Panc1 (cell line): ENCODE data around the gene PDPK1. TPM values are rescaled to one million over a fixed set of nuclear protein-coding genes. Genes with fewer than 3 reads are reported as not detected.

Experiments used
- ATAC-seq: fragments of 200-7000 bp; cut with Tn5 transposase; 2 replicates; pipeline ENCODE4 v1.9.1; 2020; ENCODE audit warnings: mild to moderate bottlenecking, moderate library complexity
- BruUV-seq: library from RNA; stranded (reverse); fragments of 400-500 nt; replicated peaks from 2 replicates; lab custom pipeline; 2021; lab: Mats Ljungman, UMichigan
- CTCF ChIA-PET: fragments of 300-600 bp; sonication (Branson Sonifier 250); formaldehyde crosslinking; loops from one replicate; lab custom pipeline; 2022; ENCODE audit warnings: antibody characterized with exemption; lab: Charles Lee
- POLR2A ChIA-PET: fragments of 300-600 bp; sonication (Branson Sonifier 250); formaldehyde crosslinking; loops from one replicate; lab custom pipeline; 2022; ENCODE audit warnings: antibody characterized with exemption; lab: Charles Lee
- DNase-seq: peaks from one replicate; pipeline ENCODE4 v3.0.0-alpha.2; 2010; ENCODE audit warnings: low read depth, low spot score
- H3K27ac ChIP-seq: 2 replicates; pipeline ENCODE4 v1.5.1; 2011; ENCODE audit warnings: mild to moderate bottlenecking, low read length, inconsistent platforms
- H3K27me3 ChIP-seq: fragments of 200-500 bp; sonication (Bioruptor generic); 2 replicates; pipeline ENCODE4 v1.6.0; 2014; ENCODE audit warnings: low read length, inconsistent platforms; ENCODE audit not compliant: control insufficient read depth, insufficient read depth
- H3K36me3 ChIP-seq: fragments of 200-500 bp; sonication (Bioruptor generic); 2 replicates; pipeline ENCODE4 v1.5.1; 2014; ENCODE audit warnings: inconsistent platforms, mild to moderate bottlenecking, low read length, moderate library complexity; ENCODE audit not compliant: control insufficient read depth, insufficient read depth
- H3K4me1 ChIP-seq: 2 replicates; pipeline ENCODE4 v1.5.1; 2011; ENCODE audit warnings: inconsistent platforms, mild to moderate bottlenecking, low read length, moderate library complexity; ENCODE audit not compliant: control insufficient read depth, insufficient read depth
- H3K4me3 ChIP-seq, 2 experiments: 2 replicates each; pipeline ENCODE4 v1.5.1; 2011 to 2012; ENCODE audit warnings: low read depth in 2 of 2, low read length in 2 of 2, mild to moderate bottlenecking in 2 of 2, inconsistent platforms in 1 of 2, moderate library complexity in 1 of 2
- H3K9me3 ChIP-seq: fragments of 200-500 bp; sonication (Bioruptor generic); 2 replicates; pipeline ENCODE4 v1.5.1; 2014; ENCODE audit warnings: low read depth, mild to moderate bottlenecking, inconsistent platforms, low read length, moderate library complexity; ENCODE audit not compliant: control insufficient read depth, insufficient read depth
- CTCF ChIP-seq: fragments of 450-650 bp; IDR thresholded peaks from 2 replicates; pipeline ENCODE4 v1.5.1; 2017; ENCODE audit warnings: mild to moderate bottlenecking
- POLR2AphosphoS5 ChIP-seq: IDR thresholded peaks from 2 replicates; pipeline ENCODE4 v1.6.1; 2012; ENCODE audit warnings: mild to moderate bottlenecking, low read depth, low read length, moderate library complexity
- REST ChIP-seq, 2 experiments: IDR thresholded peaks; 2 replicates each; pipeline ENCODE4 v1.6.1; 2011 to 2012; ENCODE audit warnings: low read depth in 2 of 2, control low read depth in 1 of 2, low read length in 1 of 2, mild to moderate bottlenecking in 1 of 2, moderate library complexity in 1 of 2; ENCODE audit not compliant: insufficient read depth in 1 of 2
- SIN3A ChIP-seq: IDR thresholded peaks from 2 replicates; pipeline ENCODE4 v1.6.1; 2012; ENCODE audit warnings: low read depth, mild to moderate bottlenecking, low read length, moderate library complexity, borderline replicate concordance; ENCODE audit not compliant: insufficient read depth
- TCF7L2 ChIP-seq: IDR thresholded peaks from 2 replicates; pipeline ENCODE4 v1.6.1; 2011; ENCODE audit warnings: mild to moderate bottlenecking, low read depth, low read length, inconsistent platforms
- in situ Hi-C: cut with HindIII; loops from 2 replicates; pipeline ENCODE4 v1.10.0; 2016; ENCODE audit warnings: low sequenced_read_pairs, low pct_unique_long_range_greater_than_20kb
- intact Hi-C: fragments of 100-400 bp; cut with micrococcal nuclease; formaldehyde crosslinking; loops from one replicate; pipeline ENCODE4 v1.10.0; 2022; ENCODE audit not compliant: unreplicated experiment
- total RNA-seq: library from RNA; stranded (reverse); gene quantifications from one replicate; pipeline ENCODE4 v1.2.1, GENCODE V29; 2021; ENCODE audit not compliant: unreplicated experiment

Gene PDPK1
- total RNA-seq, 1 experiment from 2014 or later, result 43.2 TPM

GRCh38 chr16:2526135-2526534 lies 11.7 kb upstream of the PDPK1 start:
- POLR2A ChIA-PET, result no interaction called here
- CTCF ChIA-PET, result no interaction called here
- intact Hi-C loops, result no loop called here
- TF ChIP-seq REST (IDR thresholded peaks at IDR 0.05; ENCODE audit: insufficient read depth in 1 of 2, low read depth in 2 of 2, low read length in 1 of 2) (no peak), POLR2AphosphoS5 (no peak), CTCF (no peak), TCF7L2 (no peak), SIN3A (no peak)
- DNase-seq, result no peak
- Histone ChIP-seq H3K4me1 (peaks cover 11% of the 10 kb centered on the region), H3K27me3 (no peaks in the 10 kb centered on the region), H3K27ac (no peak overlapping the region), H3K36me3 (peaks cover 3% of the 10 kb centered on the region; the same call in 1 of the 2 replicates), H3K9me3 (no peaks in the 10 kb centered on the region), H3K4me3 (no peak overlapping the region)
- ATAC-seq, result no peak
- BruUV-seq, result no TSS peak
- in situ Hi-C loops, result no loop called here

GRCh38 chr16:2527071-2527783 lies 10.6 kb upstream of the PDPK1 start:
- ATAC-seq, result no peak
- ChIA-PET CTCF (no interaction called here), POLR2A (no interaction called here)
- Histone ChIP-seq H3K27me3 (no peaks in the 10 kb centered on the region), H3K4me3 (no peak overlapping the region), H3K36me3 (peaks cover 3% of the 10 kb centered on the region; the same call in 1 of the 2 replicates), H3K4me1 (peaks cover 11% of the 10 kb centered on the region), H3K27ac (no peak overlapping the region), H3K9me3 (no peaks in the 10 kb centered on the region)
- in situ Hi-C loops (no loop called here), intact Hi-C loops (no loop called here)
- TF ChIP-seq SIN3A (no peak), CTCF (no peak), POLR2AphosphoS5 (no peak), REST (IDR thresholded peaks at IDR 0.05; ENCODE audit: insufficient read depth in 1 of 2, low read depth in 2 of 2, low read length in 1 of 2) (no peak), TCF7L2 (no peak)
- BruUV-seq, result no TSS peak
- DNase-seq, result no peak
